ENCODE data around the gene MACROH2A1. TPM values are rescaled to one million over a fixed set of nuclear protein-coding genes. Genes with fewer than 3 reads are reported as not detected.

Gene MACROH2A1
- total RNA-seq, 1 donor from 2014 or later, result 123 TPM

- H3K4me1 Mint-ChIP-seq (ENCODE audit: unreplicated experiment), result peaks cover 51% of the 10 kb centered on the region
- no peak overlapping the region for H3K27ac Mint-ChIP-seq (ENCODE audit: unreplicated experiment)
Measured at GRCh38 chr5:135396459-135397055, 2.5 kb downstream of the MACROH2A1 start.

GRCh38 chr5:135395866-135396265 is 3.2 kb downstream of the MACROH2A1 start:
- no peaks in the 10 kb centered on the region for H3K36me3 Mint-ChIP-seq (ENCODE audit: unreplicated experiment)
- DNase-seq (ENCODE audit: extremely low spot score, unreplicated experiment), result no peak
- no peak for TF ChIP-seq CTCF (IDR thresholded peaks at IDR 0.05)
- peaks cover 6% of the 10 kb centered on the region for H3K27me3 Mint-ChIP-seq (ENCODE audit: unreplicated experiment)
- peaks cover 57% of the 10 kb centered on the region for H3K4me1 Mint-ChIP-seq (ENCODE audit: unreplicated experiment)
- no peaks in the 10 kb centered on the region for H3K9me3 Mint-ChIP-seq (ENCODE audit: unreplicated experiment)
- H3K27ac Mint-ChIP-seq (ENCODE audit: unreplicated experiment), result no peak overlapping the region
- H3K4me3 Mint-ChIP-seq (ENCODE audit: unreplicated experiment), result no peak overlapping the region

More at GRCh38 chr5:135396459-135397055, 2.5 kb downstream of the MACROH2A1 start:
- Mint-ChIP-seq H3K4me3 (ENCODE audit: unreplicated experiment) (no peak overlapping the region), H3K36me3 (ENCODE audit: unreplicated experiment) (no peaks in the 10 kb centered on the region), H3K27me3 (ENCODE audit: unreplicated experiment) (peaks cover 10% of the 10 kb centered on the region), H3K9me3 (ENCODE audit: unreplicated experiment) (no peaks in the 10 kb centered on the region)
- no peak for DNase-seq (ENCODE audit: extremely low spot score, unreplicated experiment)
- no peak for TF ChIP-seq CTCF (IDR thresholded peaks at IDR 0.05)

GRCh38 chr5:135395451-135395850 is 3.6 kb downstream of the MACROH2A1 start:
- H3K4me3 Mint-ChIP-seq (ENCODE audit: unreplicated experiment), result no peak overlapping the region
- no peak for DNase-seq (ENCODE audit: extremely low spot score, unreplicated experiment)
- no peak overlapping the region for H3K27ac Mint-ChIP-seq (ENCODE audit: unreplicated experiment)
- no peaks in the 10 kb centered on the region for H3K36me3 Mint-ChIP-seq (ENCODE audit: unreplicated experiment)
- no peaks in the 10 kb centered on the region for H3K9me3 Mint-ChIP-seq (ENCODE audit: unreplicated experiment)
- H3K27me3 Mint-ChIP-seq (ENCODE audit: unreplicated experiment), result peaks cover 4% of the 10 kb centered on the region
- TF ChIP-seq CTCF (IDR thresholded peaks at IDR 0.05), result no peak
- H3K4me1 Mint-ChIP-seq (ENCODE audit: unreplicated experiment), result peaks cover 55% of the 10 kb centered on the region

GRCh38 chr5:135394095-135394494 is 4.9 kb downstream of the MACROH2A1 start:
- Mint-ChIP-seq H3K27ac (ENCODE audit: unreplicated experiment) (no peak overlapping the region), H3K4me1 (ENCODE audit: unreplicated experiment) (peaks cover 45% of the 10 kb centered on the region), H3K36me3 (ENCODE audit: unreplicated experiment) (peaks cover 2% of the 10 kb centered on the region), H3K4me3 (ENCODE audit: unreplicated experiment) (no peak overlapping the region), H3K9me3 (ENCODE audit: unreplicated experiment) (no peaks in the 10 kb centered on the region), H3K27me3 (ENCODE audit: unreplicated experiment) (no peaks in the 10 kb centered on the region)
- TF ChIP-seq CTCF (IDR thresholded peaks at IDR 0.05), result no peak
- DNase-seq (ENCODE audit: extremely low spot score, unreplicated experiment), result no peak

- H3K27ac Mint-ChIP-seq (ENCODE audit: unreplicated experiment), result no peak overlapping the region
- TF ChIP-seq CTCF (IDR thresholded peaks at IDR 0.05), result no peak
- peaks cover 45% of the 10 kb centered on the region for H3K4me1 Mint-ChIP-seq (ENCODE audit: unreplicated experiment)
Measured at GRCh38 chr5:135393691-135394090, 5.3 kb downstream of the MACROH2A1 start.

More at GRCh38 chr5:135393691-135394090, 5.3 kb downstream of the MACROH2A1 start:
- Mint-ChIP-seq H3K9me3 (ENCODE audit: unreplicated experiment) (no peaks in the 10 kb centered on the region), H3K27me3 (ENCODE audit: unreplicated experiment) (no peaks in the 10 kb centered on the region), H3K36me3 (ENCODE audit: unreplicated experiment) (peaks cover 5% of the 10 kb centered on the region), H3K4me3 (ENCODE audit: unreplicated experiment) (no peak overlapping the region)
- DNase-seq (ENCODE audit: extremely low spot score, unreplicated experiment), result no peak
